Ammon's horn (tissue), 1 donor: ENCODE results near the gene KLF18.
"Not testable (repeated sequence)": the region's sequence is repeated elsewhere in the genome, so short reads cannot be mapped to it uniquely, and the experiment has no call there.

Experiments
- DNase-seq: peaks from one replicate; pipeline ENCODE4 v3.0.0-alpha.2; 2016; ENCODE audit warnings: low spot score

Gene KLF18

DNA sequence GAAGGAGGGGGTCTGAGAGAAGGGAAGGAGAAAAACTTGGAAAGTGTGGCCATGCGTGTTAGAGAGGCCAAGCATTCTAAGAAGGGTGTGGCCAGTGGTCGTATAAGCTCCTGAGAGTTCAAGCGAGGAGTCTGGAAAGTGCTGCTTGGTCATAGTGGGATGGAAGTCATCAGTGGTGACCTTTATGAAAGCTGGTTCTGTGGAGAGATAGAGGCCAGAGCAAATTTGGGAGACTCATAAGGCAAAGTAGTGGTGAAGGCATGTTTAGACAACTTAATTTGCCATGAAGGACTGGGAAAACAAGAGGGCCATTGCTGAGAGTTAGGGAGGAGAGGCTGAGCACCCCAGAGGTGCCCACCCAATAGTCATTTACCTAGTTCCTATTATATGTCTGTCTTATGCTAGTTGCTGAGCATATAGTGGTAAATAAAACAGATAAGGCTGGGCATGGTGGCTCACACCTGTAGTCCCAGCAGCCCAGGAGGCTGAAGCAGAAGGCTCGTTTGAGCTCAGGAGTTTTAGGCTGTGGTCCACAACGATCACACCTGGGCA lies 21.0 kb downstream of the KLF18 start:
- no peak for DNase-seq

DNA sequence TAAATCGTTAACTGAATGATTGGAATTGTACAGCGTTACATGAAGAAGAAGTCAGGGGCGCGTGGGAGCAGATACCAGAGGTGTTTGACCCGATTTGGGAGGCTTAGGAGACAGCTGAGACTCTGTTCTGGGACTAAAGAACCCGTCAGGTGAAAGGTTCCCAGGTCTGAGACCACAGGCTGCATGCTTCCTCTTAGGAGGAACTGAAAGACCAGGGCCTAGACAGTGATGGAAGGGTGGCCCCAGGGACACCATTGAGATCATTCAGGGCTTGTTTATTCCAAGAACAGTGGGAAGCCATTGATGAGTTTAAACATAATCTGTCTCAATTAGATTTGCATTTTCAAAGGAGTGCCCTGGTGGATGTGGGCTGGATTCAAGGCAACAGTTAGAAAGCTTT lies 21.9 kb downstream of the KLF18 start:
- no peak for DNase-seq

DNA sequence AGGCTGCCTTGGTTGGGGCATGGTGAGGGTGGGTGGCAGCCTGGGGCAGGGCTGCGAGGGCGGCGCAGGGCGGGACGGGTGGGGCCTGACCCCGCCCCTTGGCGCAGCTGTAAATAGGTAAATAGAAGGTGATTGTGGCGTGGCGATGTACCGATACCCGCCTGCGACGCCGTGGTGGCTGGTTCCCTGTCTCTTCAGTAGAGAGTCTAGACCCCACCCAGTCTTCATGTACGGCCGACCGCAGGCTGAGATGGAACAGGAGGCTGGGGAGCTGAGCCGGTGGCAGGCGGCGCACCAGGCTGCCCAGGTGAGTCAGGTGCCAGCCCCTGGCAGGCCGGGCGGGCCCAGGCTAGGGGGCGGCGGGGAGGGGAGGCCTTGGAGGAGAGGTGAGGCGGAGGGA lies 22.7 kb downstream of the KLF18 start, which contains the start of gene KLF17:
TSS of gene KLF17 (plus strand) at position 140 of the 400 bp plus-strand sequence. CDS start at position 227, 87 bp downstream.
- DNase-seq = no peak

DNA sequence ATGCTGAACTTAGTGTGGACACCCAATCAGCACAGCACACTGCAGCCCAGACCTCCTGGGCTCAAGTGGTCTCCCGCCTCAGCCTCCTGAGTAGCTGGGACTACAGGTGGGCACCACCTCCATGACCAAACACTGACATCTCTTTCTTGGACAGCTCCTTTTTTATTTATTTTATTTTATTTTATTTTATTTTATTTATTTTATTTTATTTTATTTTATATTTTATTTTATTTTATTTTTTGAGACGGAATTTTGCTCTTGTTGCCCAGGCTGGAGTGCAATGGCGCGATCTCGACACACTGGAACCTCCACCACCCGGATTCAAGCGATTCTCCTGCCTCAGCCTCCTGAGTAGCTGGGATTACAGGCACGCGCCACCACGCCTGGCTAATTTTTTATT lies 24.2 kb downstream of the KLF18 start:
- not testable (repeated sequence) for DNase-seq

DNA sequence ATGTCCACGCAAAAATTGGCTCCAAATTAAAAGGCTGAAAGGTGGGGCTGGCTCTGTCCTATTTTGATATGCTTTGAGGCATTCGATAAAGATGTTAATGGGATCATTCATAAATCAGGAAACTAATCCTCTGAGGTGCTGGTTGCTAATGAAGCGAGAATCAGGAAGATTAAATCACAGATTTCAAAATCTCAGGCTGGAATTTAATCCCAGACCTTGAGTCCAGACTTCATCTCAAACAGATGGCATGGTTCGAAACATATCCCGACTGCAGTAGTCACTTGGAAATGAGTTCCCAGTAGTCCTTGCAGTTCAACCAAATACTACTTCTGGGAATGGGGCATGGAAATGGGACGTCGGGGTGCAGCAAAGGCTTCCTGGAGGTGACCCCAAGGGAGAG lies 27.3 kb downstream of the KLF18 start:
- DNase-seq = no peak

DNA sequence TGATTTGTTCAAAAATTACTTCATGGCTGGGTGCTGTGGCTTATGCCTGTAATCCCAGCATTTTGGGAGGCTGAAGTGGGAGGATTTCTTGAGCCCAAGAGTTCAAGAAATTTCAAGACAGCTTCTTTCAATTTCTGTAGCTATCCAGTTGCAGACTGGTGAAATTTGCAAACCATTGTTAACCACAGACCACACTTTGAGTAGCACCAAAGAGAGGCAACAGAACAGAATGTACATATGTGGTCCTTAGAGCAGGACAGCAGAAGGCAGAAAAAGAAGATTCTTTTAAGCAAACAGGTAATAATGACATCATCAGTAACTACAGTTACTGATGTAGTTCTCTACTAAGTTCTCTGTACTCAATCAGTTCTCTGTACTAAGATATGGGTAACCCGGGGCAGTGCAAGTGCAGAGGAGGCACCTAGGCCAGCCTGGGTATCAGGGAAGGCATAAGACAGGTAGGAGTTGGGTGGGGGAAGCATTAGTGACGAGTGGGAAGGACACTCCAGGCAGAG lies 28.3 kb downstream of the KLF18 start:
- no peak for DNase-seq

DNA sequence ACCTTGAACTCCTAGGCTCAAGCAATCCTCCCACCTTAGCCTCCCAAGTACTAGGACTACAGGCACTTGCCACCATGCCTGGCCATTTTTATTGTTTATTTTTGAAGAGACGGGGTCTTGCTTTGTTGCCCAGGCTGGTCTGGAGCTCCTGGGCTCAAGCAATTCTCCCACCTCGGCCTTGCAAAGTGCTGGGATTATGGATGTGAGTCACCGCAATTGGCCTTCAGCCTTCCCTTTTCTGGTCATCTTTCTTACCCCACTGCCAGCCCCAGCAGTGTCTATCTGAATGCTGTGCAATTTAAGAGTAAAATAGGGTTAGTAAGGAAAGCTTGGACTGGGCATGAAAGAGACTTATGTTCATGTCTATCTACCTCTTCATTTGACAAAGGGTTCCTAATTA lies 28.9 kb downstream of the KLF18 start:
- no peak for DNase-seq

DNA sequence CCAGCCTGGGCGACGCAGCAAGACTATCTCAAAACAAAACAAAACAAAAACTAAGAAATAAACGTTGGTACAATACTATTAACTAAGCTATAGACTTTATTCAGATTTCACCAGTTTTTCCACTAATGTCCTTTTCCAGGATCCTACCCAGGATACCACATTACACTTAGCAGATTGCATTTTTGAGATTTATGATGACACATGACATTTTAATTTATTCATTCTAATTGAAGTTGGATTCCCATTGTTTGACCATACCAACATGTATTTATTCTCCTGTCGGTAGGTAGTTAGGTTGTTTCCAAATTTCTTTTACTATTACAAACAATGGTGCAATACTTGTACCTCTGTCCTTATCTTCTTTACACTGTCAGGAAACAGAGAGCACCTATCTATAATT lies 29.6 kb downstream of the KLF18 start:
- DNase-seq = no peak

DNA sequence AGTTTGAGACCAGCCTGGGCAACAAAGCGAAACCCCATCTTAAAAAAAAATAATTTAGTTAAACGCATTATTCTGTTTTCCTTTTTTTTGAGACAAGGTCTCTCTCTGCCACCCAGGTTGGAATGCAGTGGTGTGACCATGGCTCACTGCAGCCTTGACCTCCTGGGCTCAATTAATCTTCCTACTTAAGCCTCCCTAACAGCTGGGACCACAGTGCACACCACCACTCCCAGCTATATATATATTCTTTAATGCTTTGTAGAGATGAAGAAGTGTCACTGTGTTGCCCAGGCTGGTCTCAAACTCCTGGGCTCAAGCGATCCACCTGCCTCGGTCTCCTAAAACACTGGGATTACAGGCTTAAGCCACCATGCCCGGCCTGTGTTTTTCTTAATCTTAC lies 30.5 kb downstream of the KLF18 start:
- DNase-seq = no peak

DNA sequence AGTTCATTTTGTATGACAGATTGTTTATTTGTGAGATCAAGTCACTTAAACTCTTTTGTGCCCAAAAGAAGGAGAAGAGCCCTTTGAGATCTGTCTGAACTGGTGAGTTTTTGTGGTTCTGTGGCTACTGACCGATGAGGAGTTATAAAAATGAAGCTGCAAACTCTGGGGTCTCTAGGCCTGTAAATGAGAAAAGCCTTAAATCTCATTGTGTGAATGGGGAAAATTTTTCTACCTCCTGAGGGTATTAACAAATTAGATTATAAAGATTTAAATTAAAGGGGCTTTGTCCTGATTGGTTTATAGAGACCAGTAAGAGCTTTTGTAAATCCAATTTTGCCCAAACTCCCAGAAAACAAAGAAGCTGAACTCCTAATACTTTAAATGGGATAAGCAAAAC lies 32.5 kb downstream of the KLF18 start:
- no peak for DNase-seq

DNA sequence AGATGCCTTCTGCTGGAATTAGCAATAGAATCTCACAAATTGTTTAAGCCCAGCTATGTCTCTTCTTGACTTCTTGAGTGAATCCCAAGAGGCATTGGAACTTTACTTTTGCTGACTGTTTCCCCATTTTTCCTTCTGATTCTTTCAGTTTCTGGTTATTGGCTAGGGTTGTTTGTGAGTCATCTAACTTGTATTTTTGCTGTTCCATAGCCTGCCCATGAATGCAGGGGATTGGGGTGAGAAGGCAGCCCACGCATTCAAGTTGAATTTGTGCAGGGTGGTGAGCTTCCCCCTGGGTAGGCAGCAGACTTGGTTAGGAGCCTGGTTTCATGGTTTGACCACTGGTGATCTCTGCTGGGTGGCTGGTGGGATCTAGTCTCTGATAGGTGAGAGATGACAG lies 33.2 kb downstream of the KLF18 start:
- DNase-seq = no peak

DNA sequence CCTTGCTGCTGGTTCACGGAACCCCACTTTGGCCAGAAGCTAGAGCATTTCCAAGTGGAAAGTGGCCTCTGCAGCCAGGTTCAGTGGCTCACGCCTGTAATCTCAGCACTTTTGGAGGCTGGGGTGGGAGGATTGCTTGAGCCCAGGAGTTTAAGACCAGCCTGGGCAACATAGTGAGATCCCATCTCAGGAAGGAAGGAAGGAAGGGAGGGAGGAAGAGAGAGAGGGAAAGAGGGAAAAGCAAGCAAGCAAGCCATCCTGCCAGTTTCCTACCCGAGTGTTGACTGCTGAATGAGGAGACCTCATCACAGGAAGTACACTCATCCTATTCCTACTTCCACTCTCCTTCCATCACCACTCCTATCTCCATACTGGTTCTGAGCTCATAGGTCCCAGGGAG lies 35.6 kb downstream of the KLF18 start:
- no peak for DNase-seq

DNA sequence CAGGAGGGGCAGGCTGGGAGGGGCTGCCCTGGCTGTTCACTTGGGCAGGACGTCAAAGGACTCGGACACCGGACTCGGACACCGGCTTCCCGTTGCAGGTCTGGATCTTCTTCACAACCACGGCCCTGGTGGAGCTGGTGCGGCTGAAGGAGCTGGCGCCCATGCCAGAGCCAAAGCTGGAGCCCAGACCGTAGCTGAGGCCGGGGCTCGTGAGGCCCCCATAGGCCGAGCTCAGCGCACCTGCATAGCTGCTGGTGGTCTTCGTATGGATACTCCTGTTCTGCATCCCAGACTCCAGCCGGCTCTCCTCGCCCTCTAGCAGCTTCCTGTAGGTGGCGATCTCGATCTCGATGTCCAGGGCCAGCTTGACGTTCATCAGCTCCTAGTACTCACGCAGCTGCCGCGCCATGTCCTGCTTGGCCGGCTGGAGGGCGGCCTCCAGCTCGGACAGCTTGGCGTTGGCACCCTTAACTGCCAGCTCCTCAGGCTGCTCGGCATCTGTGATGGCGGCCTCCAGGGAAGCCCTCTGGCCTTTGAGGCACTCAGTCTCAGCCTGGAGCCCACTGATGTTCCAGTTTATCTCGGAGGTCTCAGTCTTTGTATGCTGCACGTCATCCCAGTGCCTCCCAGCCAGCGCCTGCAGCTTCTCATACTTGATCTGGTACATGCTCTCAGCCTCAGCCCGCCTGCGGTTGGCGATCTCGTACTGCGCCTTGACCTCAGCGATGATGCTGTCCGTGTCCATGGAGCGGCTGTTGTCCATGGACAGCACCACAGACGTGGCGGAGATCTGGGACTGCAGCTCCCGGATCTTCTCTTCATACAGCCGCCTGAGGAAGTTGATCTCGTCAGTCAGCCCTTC lies 37.9 kb downstream of the KLF18 start:
- DNase-seq = no peak

DNA sequence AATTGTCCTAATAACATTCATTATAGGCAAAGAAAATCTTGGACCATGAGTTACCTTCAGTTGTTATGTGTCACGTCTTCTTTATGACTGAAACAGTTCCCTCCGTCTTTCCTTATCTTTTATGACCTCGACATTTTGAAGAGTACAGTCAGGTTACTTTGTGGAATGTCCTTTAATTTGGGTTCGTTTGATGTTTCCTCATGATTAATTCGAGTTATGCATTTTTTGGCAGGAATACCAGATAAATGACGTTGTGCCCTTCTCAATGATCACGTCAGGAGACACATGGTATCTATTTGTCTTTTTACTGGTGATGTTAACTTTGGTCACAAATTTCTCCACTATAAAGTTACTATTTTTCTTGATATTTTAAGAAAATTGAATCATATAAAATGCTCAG lies 40.1 kb downstream of the KLF18 start:
- no peak for DNase-seq

DNA sequence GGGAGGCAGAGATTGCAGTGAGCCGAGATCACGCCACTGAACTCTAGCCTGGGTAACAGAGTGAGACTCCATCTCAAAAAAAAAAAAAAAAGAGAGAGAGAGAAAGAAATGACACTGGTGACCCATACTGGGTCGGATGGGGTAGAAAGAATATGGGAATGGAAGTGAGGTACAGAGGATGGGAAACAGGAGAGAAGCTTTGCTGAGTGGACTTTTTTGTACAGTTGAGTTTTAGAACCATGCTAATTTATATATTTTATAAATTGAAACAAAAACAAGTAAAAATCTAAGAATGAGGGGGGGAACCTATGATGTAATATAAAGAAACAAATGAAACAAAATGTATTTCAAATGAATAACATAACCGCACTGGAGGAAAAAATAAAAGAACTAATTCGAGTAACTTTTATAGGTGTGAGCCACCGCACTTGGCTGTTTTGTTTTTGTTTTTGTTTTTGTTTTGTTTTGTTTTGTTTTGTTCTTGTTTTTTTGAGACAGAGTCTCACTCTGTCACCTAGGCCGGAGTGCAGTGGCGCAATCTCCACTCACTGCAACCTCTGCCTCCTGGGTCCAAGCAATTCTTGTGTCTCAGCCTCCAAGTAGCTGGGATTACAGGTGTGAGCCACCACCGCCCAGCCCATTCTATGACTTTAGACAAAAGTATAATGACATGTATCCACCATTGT lies 41.1 kb downstream of the KLF18 start:
- no peak for DNase-seq

DNA sequence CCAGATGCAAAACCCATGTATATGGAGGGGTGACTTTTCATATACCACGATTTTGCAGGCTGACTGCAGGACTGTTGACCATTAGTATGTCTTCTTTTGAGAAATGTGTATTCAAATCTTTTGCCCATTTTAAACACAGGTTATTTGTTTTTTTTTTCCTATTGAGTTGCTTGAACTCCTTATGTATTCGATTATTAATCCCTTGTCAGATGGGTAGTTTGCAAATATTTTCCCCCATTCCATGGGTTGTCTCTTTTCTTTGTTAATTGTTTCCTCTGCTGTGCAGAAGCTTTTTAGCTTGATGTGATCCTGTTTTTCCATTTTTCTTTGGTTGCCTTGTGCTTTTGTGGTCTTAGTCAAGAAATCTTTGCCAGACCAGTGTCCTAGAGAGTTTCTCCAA lies 47.4 kb downstream of the KLF18 start:
- DNase-seq = no peak

DNA sequence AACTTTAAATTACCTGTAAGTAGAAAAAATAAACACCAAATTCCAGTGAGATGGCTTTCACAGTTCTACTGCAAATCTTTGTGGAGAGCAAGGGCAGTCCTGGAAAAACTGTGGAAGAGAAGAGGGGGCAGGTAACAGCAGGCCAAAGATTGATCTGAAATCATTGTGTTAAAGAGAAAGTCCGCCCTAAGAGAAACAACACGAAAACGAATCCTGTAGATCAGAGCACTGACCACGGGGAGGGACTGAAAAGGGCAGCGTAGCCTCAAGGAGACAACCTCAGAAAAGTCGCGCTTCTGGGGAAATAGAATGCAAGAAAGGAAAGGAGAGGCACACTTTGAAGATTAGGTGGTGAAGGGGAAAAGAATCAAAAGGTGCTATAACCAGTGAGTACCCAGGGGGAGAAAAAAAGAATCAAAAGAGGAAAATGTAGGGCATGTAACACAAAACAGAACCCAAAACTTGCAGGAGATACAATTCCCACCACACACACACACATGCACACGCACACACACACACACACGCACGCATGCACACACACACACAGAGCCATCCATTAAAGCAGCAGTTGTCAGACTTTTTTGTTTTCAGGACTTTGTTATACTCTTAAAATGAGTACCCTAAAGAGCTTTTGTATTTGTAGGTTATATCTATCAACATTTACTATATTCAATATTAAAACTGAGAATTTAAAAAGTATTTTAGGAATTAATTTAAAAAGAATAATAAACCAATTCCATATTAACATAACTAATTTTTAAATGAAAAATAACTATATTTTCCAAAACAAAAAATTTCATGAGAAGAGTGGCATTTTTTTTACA lies 50.8 kb downstream of the KLF18 start:
- no peak for DNase-seq

DNA sequence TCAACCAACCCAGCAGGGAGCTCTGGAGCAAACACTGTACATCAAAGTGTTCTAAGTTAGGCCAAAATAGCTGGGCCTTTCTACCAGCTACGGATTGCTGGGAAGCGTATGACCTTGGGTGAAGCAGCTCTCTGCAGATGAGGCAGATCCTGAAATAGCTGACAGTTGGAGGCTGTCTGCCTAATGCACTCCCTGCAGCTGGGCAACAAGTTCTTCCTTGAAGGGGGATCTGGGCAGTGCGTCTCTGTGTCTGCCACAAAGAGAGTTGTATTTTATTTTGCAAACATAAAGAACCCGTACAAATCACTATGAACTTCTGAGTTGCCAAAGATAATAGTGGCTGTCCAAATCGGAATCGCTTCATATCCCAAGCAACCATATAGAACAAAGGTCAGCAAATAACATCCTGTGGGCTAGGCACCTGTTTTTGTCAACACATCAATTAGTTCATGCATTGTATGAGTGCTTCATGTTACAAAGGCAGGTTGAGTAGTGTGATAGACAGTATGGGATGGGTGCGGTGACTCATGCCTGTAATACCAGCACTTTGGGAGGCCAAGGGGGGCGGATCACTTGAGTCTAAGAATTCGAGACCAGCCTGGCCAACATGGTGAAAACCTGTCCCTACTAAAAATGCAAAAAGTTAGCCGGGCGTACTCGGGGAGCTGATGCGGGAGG lies 51.9 kb downstream of the KLF18 start:
- no peak for DNase-seq
